ENCODE measurements around the gene CCDC171.
"Not testable (repeated sequence)": the region's sequence is repeated elsewhere in the genome, so short reads cannot be mapped to it uniquely, and the experiment has no call there.

Gene CCDC171

GRCh38 chr9:15553528-15553898, 670 bp downstream of the CCDC171 start:
- DNase-seq (ENCODE audit: low read depth, low spot score), result no peak

- DNase-seq (ENCODE audit: low read depth, low spot score), result no peak
Observed at GRCh38 chr9:15570769-15571168, 17.9 kb downstream of the CCDC171 start.

GRCh38 chr9:15572200-15572770, 19.4 kb downstream of the CCDC171 start:
- DNase-seq (ENCODE audit: low read depth, low spot score), result no peak

- no peak for DNase-seq (ENCODE audit: low read depth, low spot score)
Observed at GRCh38 chr9:15576350-15577050, 23.7 kb downstream of the CCDC171 start.

- no peak for DNase-seq (ENCODE audit: low read depth, low spot score)
Observed at GRCh38 chr9:15578714-15579113, 25.9 kb downstream of the CCDC171 start.

- DNase-seq (ENCODE audit: low read depth, low spot score), result no peak
Observed at GRCh38 chr9:15584379-15584778, 31.5 kb downstream of the CCDC171 start.

GRCh38 chr9:15592317-15592716, 39.5 kb downstream of the CCDC171 start:
- DNase-seq (ENCODE audit: low read depth, low spot score), result no peak

GRCh38 chr9:15592940-15593339, 40.1 kb downstream of the CCDC171 start:
- not testable (repeated sequence) for DNase-seq (ENCODE audit: low read depth, low spot score)

- not testable (repeated sequence) for DNase-seq (ENCODE audit: low read depth, low spot score)
Observed at GRCh38 chr9:15600666-15601330, 48.0 kb downstream of the CCDC171 start.

GRCh38 chr9:15606643-15607472, 54.0 kb downstream of the CCDC171 start:
- DNase-seq (ENCODE audit: low read depth, low spot score), result no peak

- DNase-seq (ENCODE audit: low read depth, low spot score), result no peak
Observed at GRCh38 chr9:15612962-15613361, 60.1 kb downstream of the CCDC171 start.

GRCh38 chr9:15617782-15618181, 64.9 kb downstream of the CCDC171 start:
- DNase-seq (ENCODE audit: low read depth, low spot score), result no peak

GRCh38 chr9:15618540-15619331, 65.9 kb downstream of the CCDC171 start:
- no peak for DNase-seq (ENCODE audit: low read depth, low spot score)

- no peak for DNase-seq (ENCODE audit: low read depth, low spot score)
Observed at GRCh38 chr9:15622318-15622971, 69.6 kb downstream of the CCDC171 start.

GRCh38 chr9:15635752-15636151, 82.9 kb downstream of the CCDC171 start:
- DNase-seq (ENCODE audit: low read depth, low spot score), result no peak

GRCh38 chr9:15640121-15640520, 87.3 kb downstream of the CCDC171 start:
- no peak for DNase-seq (ENCODE audit: low read depth, low spot score)

GRCh38 chr9:15641291-15641690, 88.4 kb downstream of the CCDC171 start:
- no peak for DNase-seq (ENCODE audit: low read depth, low spot score)

- DNase-seq (ENCODE audit: low read depth, low spot score), result no peak
Observed at GRCh38 chr9:15642369-15642962, 89.6 kb downstream of the CCDC171 start.

- no peak for DNase-seq (ENCODE audit: low read depth, low spot score)
Observed at GRCh38 chr9:15670246-15670645, 117.4 kb downstream of the CCDC171 start.

GRCh38 chr9:15670894-15671293, 118.1 kb downstream of the CCDC171 start:
- DNase-seq (ENCODE audit: low read depth, low spot score), result no peak

All from activated naive CD8-positive, alpha-beta T cell treated with anti-CD3 and anti-CD28 coated beads, Interleukin-2, amount 50 U/mL, for 16 hours (primary cell).